Stomach smooth muscle (tissue), 2 donors: ENCODE results near the gene SORCS1.
"Not testable (repeated sequence)": the region's sequence is repeated elsewhere in the genome, so short reads cannot be mapped to it uniquely, and the experiment has no call there.

Experiments used
- H3K27ac ChIP-seq: one replicate; pipeline ENCODE4 v1.7.0; 2013; ENCODE audit warnings: mild to moderate bottlenecking, low read length, inconsistent platforms
- H3K27me3 ChIP-seq, 2 donors: one replicate each; pipeline ENCODE4 v1.7.0; 2013; ENCODE audit warnings: low read length in 2 of 2; ENCODE audit not compliant: insufficient read depth in 2 of 2, control insufficient read depth in 1 of 2
- H3K36me3 ChIP-seq, 2 donors: one replicate each; pipeline ENCODE4 v1.7.0; 2013; ENCODE audit warnings: low read length in 2 of 2; ENCODE audit not compliant: control insufficient read depth in 2 of 2, insufficient read depth in 2 of 2
- H3K4me1 ChIP-seq: one replicate; pipeline ENCODE4 v1.7.0; 2013; ENCODE audit warnings: low read length; ENCODE audit not compliant: control insufficient read depth, insufficient read depth
- H3K4me3 ChIP-seq, 2 donors: one replicate each; pipeline ENCODE4 v1.7.0; 2013; ENCODE audit warnings: low read length in 2 of 2
- H3K9ac ChIP-seq, 2 donors: one replicate each; pipeline ENCODE4 v1.7.0; 2013; ENCODE audit warnings: low read length in 2 of 2, mild to moderate bottlenecking in 1 of 2
- H3K9me3 ChIP-seq, 2 donors: one replicate each; pipeline ENCODE4 v1.7.0; 2013; ENCODE audit warnings: low read length in 2 of 2; ENCODE audit not compliant: control insufficient read depth in 2 of 2
- donor health status: healthy.
- donor health status: Pancreatic carcinoma.

Gene SORCS1

GRCh38 chr10:106941297-106942034 is 223.0 kb downstream of the SORCS1 start:
- no peaks in the 10 kb centered on the region for H3K9me3 ChIP-seq
- H3K27ac ChIP-seq: no peak overlapping the region
- no peaks in the 10 kb centered on the region for H3K36me3 ChIP-seq
- H3K9ac ChIP-seq: no peak overlapping the region
- peaks cover 2% of the 10 kb centered on the region for H3K4me1 ChIP-seq
- no peak overlapping the region for H3K4me3 ChIP-seq
- H3K27me3 ChIP-seq: no peaks in the 10 kb centered on the region

- H3K9me3 ChIP-seq: no peaks in the 10 kb centered on the region
- H3K27ac ChIP-seq: no peak overlapping the region
- no peak overlapping the region for H3K9ac ChIP-seq
- H3K36me3 ChIP-seq: no peaks in the 10 kb centered on the region
- H3K27me3 ChIP-seq: no peaks in the 10 kb centered on the region
- H3K4me1 ChIP-seq: peaks cover 2% of the 10 kb centered on the region
- no peak overlapping the region for H3K4me3 ChIP-seq
Observed at GRCh38 chr10:106938513-106938912, 226.0 kb downstream of the SORCS1 start.

DNA sequence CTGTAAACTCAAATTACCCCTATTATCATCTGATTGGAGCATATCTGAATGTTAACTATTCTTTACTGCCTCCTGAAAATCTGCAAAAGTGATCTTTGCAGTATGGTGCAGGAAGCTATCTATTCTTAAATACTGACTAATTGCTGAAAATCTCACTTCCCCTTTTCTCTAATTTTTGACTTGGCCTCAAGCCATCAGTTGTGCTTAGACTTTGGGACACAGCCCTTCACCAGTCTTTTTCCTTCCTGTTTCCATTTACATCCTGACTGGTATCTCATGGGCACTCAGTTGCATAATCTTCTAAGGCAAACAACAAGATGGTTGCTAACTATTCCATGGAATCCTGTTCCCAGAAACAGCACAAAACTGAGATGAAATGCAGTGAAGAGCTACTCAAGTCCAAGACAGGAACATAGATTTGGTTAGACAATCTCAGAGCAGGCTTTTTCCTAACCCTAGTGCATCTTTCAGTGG is 228.5 kb downstream of the SORCS1 start:
- Histone ChIP-seq H3K9ac (no peak overlapping the region), H3K4me1 (peaks cover 2% of the 10 kb centered on the region), H3K4me3 (no peak overlapping the region), H3K9me3 (no peaks in the 10 kb centered on the region), H3K36me3 (no peaks in the 10 kb centered on the region), H3K27ac (no peak overlapping the region), H3K27me3 (no peaks in the 10 kb centered on the region)

DNA sequence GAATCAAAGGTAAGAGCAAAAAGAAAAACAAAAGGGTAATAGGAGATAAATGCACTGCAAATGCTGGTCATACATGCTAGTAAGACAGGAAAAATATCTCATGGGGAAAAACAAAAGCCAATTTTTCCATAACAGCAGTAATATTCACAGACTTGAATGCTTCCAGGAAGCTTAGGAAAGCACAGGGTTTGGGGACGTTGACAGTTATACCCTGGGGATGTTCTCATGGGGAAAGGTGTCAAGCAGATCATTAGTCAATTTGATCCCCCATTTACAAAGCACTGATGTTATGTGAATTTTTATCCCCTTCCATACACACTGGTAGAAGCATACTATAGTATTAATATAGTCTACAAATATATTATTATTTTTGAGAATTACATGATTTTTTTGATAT is 232.7 kb downstream of the SORCS1 start:
- Histone ChIP-seq H3K9me3 (no peaks in the 10 kb centered on the region), H3K27me3 (no peaks in the 10 kb centered on the region), H3K9ac (no peak overlapping the region), H3K27ac (no peak overlapping the region), H3K36me3 (no peaks in the 10 kb centered on the region), H3K4me3 (no peak overlapping the region), H3K4me1 (peaks cover 2% of the 10 kb centered on the region)

- no peaks in the 10 kb centered on the region for H3K36me3 ChIP-seq
- H3K4me1 ChIP-seq: peaks cover 2% of the 10 kb centered on the region
- no peaks in the 10 kb centered on the region for H3K27me3 ChIP-seq
- H3K9me3 ChIP-seq: no peaks in the 10 kb centered on the region
- no peak overlapping the region for H3K27ac ChIP-seq
- H3K9ac ChIP-seq: no peak overlapping the region
- no peak overlapping the region for H3K4me3 ChIP-seq
Observed at GRCh38 chr10:106931159-106931852, 233.2 kb downstream of the SORCS1 start.

- H3K4me1 ChIP-seq: peaks cover 2% of the 10 kb centered on the region
- H3K36me3 ChIP-seq: no peaks in the 10 kb centered on the region
- no peak overlapping the region for H3K27ac ChIP-seq
- H3K9ac ChIP-seq: no peak overlapping the region
- H3K4me3 ChIP-seq: no peak overlapping the region
- no peaks in the 10 kb centered on the region for H3K9me3 ChIP-seq
- no peaks in the 10 kb centered on the region for H3K27me3 ChIP-seq
Observed at GRCh38 chr10:106930751-106931150, 233.8 kb downstream of the SORCS1 start.

- Histone ChIP-seq H3K9me3 (no peaks in the 10 kb centered on the region), H3K36me3 (no peaks in the 10 kb centered on the region), H3K4me3 (no peak overlapping the region), H3K27ac (no peak overlapping the region), H3K27me3 (no peaks in the 10 kb centered on the region), H3K4me1 (peaks cover 2% of the 10 kb centered on the region), H3K9ac (no peak overlapping the region)
Observed at GRCh38 chr10:106929291-106929895, 235.1 kb downstream of the SORCS1 start.

GRCh38 chr10:106928151-106928550 is 236.4 kb downstream of the SORCS1 start:
- not testable (repeated sequence) for H3K9ac ChIP-seq, H3K4me1 ChIP-seq, H3K36me3 ChIP-seq, H3K27me3 ChIP-seq, H3K9me3 ChIP-seq, H3K27ac ChIP-seq, H3K4me3 ChIP-seq

GRCh38 chr10:106925191-106925590 is 239.3 kb downstream of the SORCS1 start:
- H3K27me3 ChIP-seq: no peaks in the 10 kb centered on the region
- H3K4me1 ChIP-seq: no peaks in the 10 kb centered on the region
- no peak overlapping the region for H3K4me3 ChIP-seq
- no peak overlapping the region for H3K27ac ChIP-seq
- no peaks in the 10 kb centered on the region for H3K36me3 ChIP-seq
- H3K9me3 ChIP-seq: no peaks in the 10 kb centered on the region
- no peak overlapping the region for H3K9ac ChIP-seq

DNA sequence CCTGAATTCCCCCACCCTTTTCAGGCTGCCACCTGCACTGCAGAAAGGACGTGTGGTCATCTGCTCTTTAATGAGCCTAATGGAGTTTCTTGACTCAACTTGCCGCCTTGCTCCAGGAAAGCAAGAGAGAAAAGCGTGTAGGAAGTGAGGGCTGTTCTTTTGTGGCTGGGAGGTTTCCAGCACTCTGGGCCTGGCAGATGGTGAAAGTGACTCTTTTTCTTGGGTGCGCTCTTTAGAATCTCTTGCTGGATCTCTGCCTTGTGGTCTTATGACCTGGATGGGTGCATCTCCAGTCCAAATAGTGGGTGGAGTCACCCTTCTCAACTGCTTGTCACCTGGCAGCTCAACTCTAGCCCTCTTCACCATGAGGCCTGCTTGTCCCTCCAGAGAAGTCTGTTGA is 244.0 kb downstream of the SORCS1 start:
- Histone ChIP-seq H3K27ac (no peak overlapping the region), H3K4me1 (no peaks in the 10 kb centered on the region)

DNA sequence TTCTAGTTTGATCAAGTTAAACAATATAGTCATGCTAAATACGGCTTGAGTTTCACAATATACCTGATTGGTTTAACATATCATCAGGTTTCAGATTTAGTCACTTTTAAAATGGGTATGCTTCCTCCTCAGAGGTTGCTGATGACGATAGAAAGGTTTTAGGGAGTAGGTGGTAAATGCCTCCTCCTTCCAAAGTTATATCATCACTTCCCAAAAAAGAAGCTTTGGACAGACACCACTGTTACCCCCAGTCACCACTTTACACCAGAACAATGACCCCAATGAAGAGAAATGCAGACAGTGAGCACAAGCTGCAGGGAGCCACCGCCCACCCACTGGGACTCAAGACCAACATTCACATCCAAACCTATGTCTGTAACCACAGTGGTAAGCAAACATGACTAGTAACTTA is 244.6 kb downstream of the SORCS1 start:
- H3K27me3 ChIP-seq: peaks cover 0 to 4% of the 10 kb centered on the region in 2 donors
- H3K4me1 ChIP-seq: no peaks in the 10 kb centered on the region
- H3K27ac ChIP-seq: no peak overlapping the region
- H3K9ac ChIP-seq: no peak overlapping the region
- no peaks in the 10 kb centered on the region for H3K36me3 ChIP-seq
- no peaks in the 10 kb centered on the region for H3K9me3 ChIP-seq
- H3K4me3 ChIP-seq: no peak overlapping the region

More for the DNA sequence above, 244.0 kb downstream of the SORCS1 start:
- peaks cover 0 to 4% of the 10 kb centered on the region in 2 donors for H3K27me3 ChIP-seq
- H3K9ac ChIP-seq: no peak overlapping the region
- H3K4me3 ChIP-seq: no peak overlapping the region
- no peaks in the 10 kb centered on the region for H3K9me3 ChIP-seq
- no peaks in the 10 kb centered on the region for H3K36me3 ChIP-seq
